ENCODE data around the gene SPI1. TPM values are rescaled to one million over a fixed set of nuclear protein-coding genes. Genes with fewer than 3 reads are reported as not detected.

The SPI1 gene
- total and polyA plus RNA-seq, 2 donors (not counting 3 experiments of a cell fraction or from before 2014, with no cell fraction given): not detected

DNA sequence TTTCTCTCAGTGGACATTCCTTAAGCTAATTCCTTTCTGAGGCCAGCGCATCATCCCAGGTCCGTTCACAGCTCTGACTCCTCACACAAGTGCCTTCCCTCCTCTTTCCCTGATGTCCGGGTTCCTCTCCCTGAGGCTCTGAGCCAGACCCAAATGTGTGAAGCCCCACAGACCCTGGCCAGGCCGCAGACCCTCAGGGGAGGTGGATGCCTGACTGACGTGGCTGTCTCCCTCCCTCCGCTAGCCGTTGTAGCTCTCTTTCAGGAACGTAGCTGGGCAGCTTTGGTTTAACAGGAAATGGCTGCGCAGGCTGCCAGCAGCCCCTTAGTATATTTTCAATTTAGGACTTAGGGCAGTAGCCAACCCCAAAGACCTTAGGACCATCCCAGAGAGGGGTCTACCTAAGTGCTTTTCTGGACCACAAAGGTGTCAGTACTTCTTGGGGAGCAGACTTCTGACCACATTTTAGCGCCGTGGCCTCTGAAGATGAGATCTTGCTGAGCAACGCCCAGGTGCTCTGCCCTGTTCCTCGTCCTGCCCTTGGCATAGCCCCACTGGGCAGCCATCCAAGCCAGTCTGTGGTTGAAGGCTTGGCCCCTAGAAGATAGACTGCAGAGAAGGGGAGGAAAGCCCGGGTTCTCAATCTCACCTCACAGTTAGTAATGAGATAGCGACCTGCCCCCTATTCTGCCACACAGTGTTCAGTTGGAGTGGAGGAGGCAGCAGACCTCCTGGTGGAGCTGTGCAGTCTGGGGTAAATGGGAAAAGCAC lies 52.9 kb downstream of the SPI1 start:
- Histone ChIP-seq H3K4me3 (replicated peaks in 1 of 3; ENCODE audit: insufficient read depth in 1 of 3, low read depth in 1 of 3, low read length in 3 of 3) (no peak overlapping the region), H3K27ac (ENCODE audit: insufficient read depth, low read depth, low read length) (no peak overlapping the region), H3K79me2 (ENCODE audit: control insufficient read depth, insufficient read depth, low read length) (no peaks in the 10 kb centered on the region), H2AFZ (ENCODE audit: low read depth, low read length) (no peak overlapping the region), H3K36me3 (ENCODE audit: control insufficient read depth in 2 of 2, extremely low read depth in 1 of 2, insufficient read depth in 2 of 2, low read length in 2 of 2) (peaks cover 0 to 28% of the 10 kb centered on the region in 2 experiments), H3K9me3 (replicated peaks; ENCODE audit: control insufficient read depth, insufficient read depth, low read length) (no peaks in the 10 kb centered on the region), H3K27me3 (ENCODE audit: control insufficient read depth in 2 of 2, insufficient read depth in 2 of 2, low read length in 2 of 2) (no peaks in the 10 kb centered on the region), H3K4me2 (ENCODE audit: insufficient read depth, low read length) (no peak overlapping the region), H4K20me1 (replicated peaks; ENCODE audit: control insufficient read depth, extremely low read depth, insufficient read depth, low read length) (no peaks in the 10 kb centered on the region), H3K9me1 (replicated peaks; ENCODE audit: control insufficient read depth, extremely low read depth, insufficient read depth, low read length) (no peaks in the 10 kb centered on the region), H3K9ac (replicated peaks; ENCODE audit: extremely low read depth, insufficient read depth, low read length) (no peak overlapping the region), H3K4me1 (ENCODE audit: control insufficient read depth, extremely low read depth, insufficient read depth, low read length) (peaks cover 14% of the 10 kb centered on the region)
- ChIA-PET CTCF (interaction anchor here (0.8 to 5.4 kb wide), 2 partner anchors 8 to 30 kb away, joined by 3 to 25 read pairs; no protein-coding TSS in a partner anchor), POLR2A (no interaction called here)
- DNase-seq (ENCODE audit: low read depth, low spot score) (no peak), FAIRE-seq (no peak)
- TF ChIP-seq POLR2AphosphoS5 (IDR thresholded peaks at IDR 0.05; ENCODE audit: insufficient read depth, low read depth, low read length) (no peak), EZH2 (IDR thresholded peaks at IDR 0.05; ENCODE audit: borderline replicate concordance, low read depth, low read length, severe bottlenecking) (no peak), GATA2 (IDR thresholded peaks at IDR 0.05; ENCODE audit: insufficient read depth, insufficient read length, low read depth, low read length) (no peak), POLR2A (IDR thresholded peaks at IDR 0.05; ENCODE audit: low read depth, low read length) (no peak)
- TF ChIP-seq, protein P1, sequence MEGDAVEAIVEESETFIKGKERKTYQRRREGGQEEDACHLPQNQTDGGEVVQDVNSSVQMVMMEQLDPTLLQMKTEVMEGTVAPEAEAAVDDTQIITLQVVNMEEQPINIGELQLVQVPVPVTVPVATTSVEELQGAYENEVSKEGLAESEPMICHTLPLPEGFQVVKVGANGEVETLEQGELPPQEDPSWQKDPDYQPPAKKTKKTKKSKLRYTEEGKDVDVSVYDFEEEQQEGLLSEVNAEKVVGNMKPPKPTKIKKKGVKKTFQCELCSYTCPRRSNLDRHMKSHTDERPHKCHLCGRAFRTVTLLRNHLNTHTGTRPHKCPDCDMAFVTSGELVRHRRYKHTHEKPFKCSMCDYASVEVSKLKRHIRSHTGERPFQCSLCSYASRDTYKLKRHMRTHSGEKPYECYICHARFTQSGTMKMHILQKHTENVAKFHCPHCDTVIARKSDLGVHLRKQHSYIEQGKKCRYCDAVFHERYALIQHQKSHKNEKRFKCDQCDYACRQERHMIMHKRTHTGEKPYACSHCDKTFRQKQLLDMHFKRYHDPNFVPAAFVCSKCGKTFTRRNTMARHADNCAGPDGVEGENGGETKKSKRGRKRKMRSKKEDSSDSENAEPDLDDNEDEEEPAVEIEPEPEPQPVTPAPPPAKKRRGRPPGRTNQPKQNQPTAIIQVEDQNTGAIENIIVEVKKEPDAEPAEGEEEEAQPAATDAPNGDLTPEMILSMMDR (IDR thresholded peaks at IDR 0.05; ENCODE audit: extremely low read depth in 1 of 2, insufficient read depth in 1 of 2, low read depth in 1 of 2, low read length in 2 of 2): no peak
- TF ChIP-seq, protein P2, sequence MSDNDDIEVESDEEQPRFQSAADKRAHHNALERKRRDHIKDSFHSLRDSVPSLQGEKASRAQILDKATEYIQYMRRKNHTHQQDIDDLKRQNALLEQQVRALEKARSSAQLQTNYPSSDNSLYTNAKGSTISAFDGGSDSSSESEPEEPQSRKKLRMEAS (IDR thresholded peaks at IDR 0.05; ENCODE audit: insufficient read depth, insufficient read length): no peak
- BruUV-seq (replicated peaks): no TSS peak
- dilution Hi-C loops (cut with MboI; ENCODE audit: extremely low pct_ligation_motif_present, low sequenced_read_pairs) (no loop called here), intact Hi-C loops (cut with micrococcal nuclease) (no loop called here)
